H1 (cell line): ENCODE data around the gene ZNF277.
"Not testable (repeated sequence)": the region's sequence is repeated elsewhere in the genome, so short reads cannot be mapped to it uniquely, and the experiment has no call there.

ENCODE experiments used
- CEBPB ChIP-seq: IDR thresholded peaks from 2 replicates; pipeline ENCODE4 v1.6.1; 2012; ENCODE audit warnings: low read depth, low read length
- CHD2 ChIP-seq: IDR thresholded peaks from 2 replicates; pipeline ENCODE4 v1.6.1; 2012; ENCODE audit warnings: low read length, improper control_type of control experiment
- GTF2F1 ChIP-seq: IDR thresholded peaks from 2 replicates; pipeline ENCODE4 v1.6.1; 2012; ENCODE audit warnings: low read depth, low read length, improper control_type of control experiment, borderline replicate concordance
- HDAC6 ChIP-seq: IDR thresholded peaks from one replicate; pipeline ENCODE4 v1.7.1; 2012; ENCODE audit warnings: low read depth, mild to moderate bottlenecking, inconsistent platforms, low read length, moderate library complexity
- POLR2A ChIP-seq, 2 experiments: IDR thresholded peaks; 1 replicate in 1 of 2; 2 replicates in 1 of 2; pipeline ENCODE4 v1.6.1; 2011; ENCODE audit warnings: low read depth in 2 of 2, low read length in 2 of 2, mild to moderate bottlenecking in 2 of 2; ENCODE audit errors: control extremely low read depth in 1 of 2
- POLR2AphosphoS5 ChIP-seq: IDR thresholded peaks from 2 replicates; pipeline ENCODE4 v1.6.1; 2011; ENCODE audit warnings: low read depth, low read length
- TCF12 ChIP-seq: IDR thresholded peaks from 2 replicates; pipeline ENCODE4 v1.6.1; 2011; ENCODE audit warnings: low read depth, mild to moderate bottlenecking, low read length
- ZNF274 ChIP-seq: IDR thresholded peaks from 2 replicates; pipeline ENCODE4 v1.7.0; 2012; ENCODE audit warnings: low read length, borderline replicate concordance; ENCODE audit errors: extremely low read depth
- TF ChIP-seq, protein P1 (sequence below), 3 experiments: IDR thresholded peaks; 1 replicate in 2 of 3; 2 replicates in 1 of 3; pipeline versions ENCODE4 v1.5.1 to v1.6.1; 2011; ENCODE audit warnings: low read length in 3 of 3, mild to moderate bottlenecking in 3 of 3, inconsistent platforms in 2 of 3, low read depth in 1 of 3, moderate library complexity in 1 of 3; ENCODE audit not compliant: insufficient read depth in 1 of 3; ENCODE audit errors: control extremely low read depth in 1 of 3
- TF ChIP-seq, protein P2 (sequence below): IDR thresholded peaks from 2 replicates; pipeline ENCODE4 v1.6.1; 2011; ENCODE audit warnings: low read length, improper control_type of control experiment

DNA sequence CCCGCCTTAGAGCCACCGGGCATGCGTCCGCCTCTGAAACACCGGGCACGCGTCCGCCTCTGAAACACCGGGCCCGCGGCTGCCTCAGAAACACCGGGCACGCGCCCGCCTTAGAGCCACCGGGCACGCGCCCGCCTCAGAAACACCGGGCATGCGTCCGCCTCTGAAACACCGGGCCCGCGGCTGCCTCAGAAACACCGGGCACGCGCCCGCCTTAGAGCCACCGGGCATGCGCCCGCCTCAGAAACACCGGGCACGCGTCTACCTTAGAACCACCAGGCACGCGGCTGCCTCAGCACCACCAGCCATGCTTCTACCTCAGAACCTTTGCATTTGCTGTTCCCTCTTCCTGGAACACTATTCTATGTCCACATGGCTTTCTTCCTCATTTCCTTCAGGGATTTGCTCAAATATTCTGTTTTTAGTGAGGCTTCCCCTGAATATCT, 185.4 kb downstream of the ZNF277 start:
- TF ChIP-seq, protein P1, sequence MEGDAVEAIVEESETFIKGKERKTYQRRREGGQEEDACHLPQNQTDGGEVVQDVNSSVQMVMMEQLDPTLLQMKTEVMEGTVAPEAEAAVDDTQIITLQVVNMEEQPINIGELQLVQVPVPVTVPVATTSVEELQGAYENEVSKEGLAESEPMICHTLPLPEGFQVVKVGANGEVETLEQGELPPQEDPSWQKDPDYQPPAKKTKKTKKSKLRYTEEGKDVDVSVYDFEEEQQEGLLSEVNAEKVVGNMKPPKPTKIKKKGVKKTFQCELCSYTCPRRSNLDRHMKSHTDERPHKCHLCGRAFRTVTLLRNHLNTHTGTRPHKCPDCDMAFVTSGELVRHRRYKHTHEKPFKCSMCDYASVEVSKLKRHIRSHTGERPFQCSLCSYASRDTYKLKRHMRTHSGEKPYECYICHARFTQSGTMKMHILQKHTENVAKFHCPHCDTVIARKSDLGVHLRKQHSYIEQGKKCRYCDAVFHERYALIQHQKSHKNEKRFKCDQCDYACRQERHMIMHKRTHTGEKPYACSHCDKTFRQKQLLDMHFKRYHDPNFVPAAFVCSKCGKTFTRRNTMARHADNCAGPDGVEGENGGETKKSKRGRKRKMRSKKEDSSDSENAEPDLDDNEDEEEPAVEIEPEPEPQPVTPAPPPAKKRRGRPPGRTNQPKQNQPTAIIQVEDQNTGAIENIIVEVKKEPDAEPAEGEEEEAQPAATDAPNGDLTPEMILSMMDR (IDR thresholded peaks at IDR 0.05; ENCODE audit: control extremely low read depth in 1 of 3, insufficient read depth in 1 of 3, low read depth in 1 of 3, low read length in 3 of 3): not testable (repeated sequence)
- TF ChIP-seq GTF2F1, CEBPB, HDAC6, CHD2, TCF12, ZNF274: not testable (repeated sequence)
- TF ChIP-seq POLR2AphosphoS5 (peak; percentile 65; the same call in 1 of the 2 replicates), POLR2A (IDR thresholded peaks at IDR 0.05; ENCODE audit: control extremely low read depth in 1 of 2, low read depth in 2 of 2, low read length in 2 of 2) (peak in 1 of 2 experiments; percentile 41; a peak in 1 of 3 replicates)
- TF ChIP-seq, protein P2, sequence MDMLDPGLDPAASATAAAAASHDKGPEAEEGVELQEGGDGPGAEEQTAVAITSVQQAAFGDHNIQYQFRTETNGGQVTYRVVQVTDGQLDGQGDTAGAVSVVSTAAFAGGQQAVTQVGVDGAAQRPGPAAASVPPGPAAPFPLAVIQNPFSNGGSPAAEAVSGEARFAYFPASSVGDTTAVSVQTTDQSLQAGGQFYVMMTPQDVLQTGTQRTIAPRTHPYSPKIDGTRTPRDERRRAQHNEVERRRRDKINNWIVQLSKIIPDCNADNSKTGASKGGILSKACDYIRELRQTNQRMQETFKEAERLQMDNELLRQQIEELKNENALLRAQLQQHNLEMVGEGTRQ: not testable (repeated sequence)
